Skeletal muscle tissue (tissue), 4 donors: ENCODE measurements around the gene CLDN3. TPM values are rescaled to one million over a fixed set of nuclear protein-coding genes. Genes with fewer than 3 reads are reported as not detected.

Experiments used
- H3K27ac ChIP-seq: one replicate; pipeline ENCODE4 v1.7.0; 2013; ENCODE audit warnings: mild to moderate bottlenecking, low read depth, low read length, inconsistent platforms
- H3K27me3 ChIP-seq, 3 donors: one replicate each; pipeline ENCODE4 v1.7.0; 2013; ENCODE audit warnings: low read length in 3 of 3; ENCODE audit not compliant: control insufficient read depth in 3 of 3, insufficient read depth in 3 of 3
- H3K36me3 ChIP-seq, 3 donors: one replicate each; pipeline ENCODE4 v1.7.0; 2013; ENCODE audit warnings: low read length in 3 of 3; ENCODE audit not compliant: control insufficient read depth in 3 of 3, insufficient read depth in 3 of 3
- H3K4me1 ChIP-seq, 3 donors: one replicate each; pipeline ENCODE4 v1.7.0; 2013; ENCODE audit warnings: low read length in 3 of 3, mild to moderate bottlenecking in 3 of 3; ENCODE audit not compliant: control insufficient read depth in 3 of 3, insufficient read depth in 3 of 3
- H3K4me3 ChIP-seq, 3 donors: one replicate each; pipeline ENCODE4 v1.7.0; 2013; ENCODE audit warnings: low read length in 3 of 3
- H3K9ac ChIP-seq, 3 donors: one replicate each; pipeline ENCODE4 v1.7.0; 2013; ENCODE audit warnings: low read length in 3 of 3, mild to moderate bottlenecking in 3 of 3, moderate library complexity in 2 of 3, low read depth in 1 of 3
- H3K9me3 ChIP-seq, 3 donors: one replicate each; pipeline ENCODE4 v1.7.0; 2013; ENCODE audit warnings: low read length in 3 of 3; ENCODE audit not compliant: control insufficient read depth in 3 of 3
- total RNA-seq: library from RNA; depleted of rRNA; stranded (reverse); fragments of >200 nt; gene quantifications from one replicate; pipeline ENCODE4 v1.2.3, GENCODE V29; 2014
- donor health status: Osteomylitis.

CLDN3 gene
- total RNA-seq, 1 donor from 2014 or later: 0.52 TPM

DNA sequence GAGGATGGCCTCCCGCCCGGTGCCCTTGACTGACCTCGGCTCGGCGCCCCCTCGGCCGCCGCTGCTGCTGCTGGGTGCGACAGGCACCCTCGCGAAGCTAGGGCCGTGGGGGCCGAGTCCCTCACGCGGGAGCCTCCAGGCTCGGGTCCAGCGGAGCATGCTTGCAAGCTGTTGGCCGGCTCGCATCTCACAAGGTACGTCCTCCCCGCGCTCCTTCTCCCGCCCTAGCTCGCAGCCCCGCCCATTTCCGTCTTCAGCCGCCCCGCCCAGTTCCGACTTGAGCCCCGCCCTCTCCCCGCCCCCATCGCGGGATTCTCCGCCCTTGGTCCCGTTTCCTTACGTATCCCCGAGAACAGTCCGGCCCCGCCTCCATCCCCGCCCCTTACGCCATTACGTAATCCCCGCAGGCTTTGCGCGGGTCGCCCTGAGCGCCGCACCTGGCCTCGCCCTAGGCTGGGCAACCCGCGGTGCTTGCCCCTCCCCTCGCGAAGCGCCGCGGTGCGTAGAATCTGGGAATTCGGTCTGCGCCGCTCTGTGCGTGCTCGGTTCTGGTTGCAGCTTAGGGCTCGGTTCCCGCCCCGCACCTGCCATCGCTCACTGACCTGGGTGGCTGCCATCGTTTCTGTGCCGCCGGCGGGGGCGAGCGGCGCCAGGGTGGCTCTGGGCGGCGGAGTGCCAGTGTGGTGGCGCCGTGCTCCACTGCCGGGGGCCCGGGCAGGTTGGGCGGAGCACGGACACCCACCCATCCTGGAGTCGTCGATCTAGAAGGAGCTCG lies 31.3 kb downstream of the CLDN3 start, which contains the start of gene ABHD11:
Gene ABHD11 (minus strand): TSS at position 191 of the 775 bp plus-strand sequence. CDS start 32 bp downstream, at position 159.
- H3K27ac ChIP-seq: peak within 1 kb of the TSS; percentile 84
- peaks cover 14 to 17% (median 15%) of the 10 kb centered on the region in 3 donors for H3K36me3 ChIP-seq
- H3K9me3 ChIP-seq: no peaks in the 10 kb centered on the region
- H3K27me3 ChIP-seq: no peaks in the 10 kb centered on the region
- peak within 1 kb of the TSS; percentile 82 to 96 (median 91) for H3K4me3 ChIP-seq
- H3K9ac ChIP-seq: peak within 1 kb of the TSS; percentile 88 to 98 (median 92)
- H3K4me1 ChIP-seq: peaks cover 6 to 28% (median 22%) of the 10 kb centered on the region in 3 donors

DNA sequence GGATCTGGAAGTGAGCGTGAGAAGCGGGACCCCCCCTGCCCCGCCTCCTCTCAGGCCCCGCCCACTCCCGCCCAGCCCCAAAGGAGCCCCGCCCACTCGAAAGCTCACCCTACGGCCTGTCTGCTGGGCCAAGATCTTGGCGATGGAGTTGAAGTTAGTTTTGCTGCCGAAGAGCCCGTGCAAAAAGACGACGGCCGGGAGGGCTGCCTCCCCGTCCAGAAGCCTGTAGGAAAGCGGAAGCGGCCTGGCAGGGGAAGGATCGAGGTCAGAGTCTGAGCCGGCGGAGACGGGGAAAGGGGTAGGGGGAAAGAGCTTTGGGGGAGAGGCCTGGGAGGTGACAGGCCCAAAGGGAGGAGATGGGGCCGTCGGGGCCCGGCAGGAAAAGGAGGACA lies 31.9 kb downstream of the CLDN3 start:
- Histone ChIP-seq H3K9me3 (no peaks in the 10 kb centered on the region), H3K4me1 (peaks cover 6 to 28% (median 22%) of the 10 kb centered on the region in 3 donors), H3K27ac (peak overlapping the region; percentile 58), H3K4me3 (peak overlapping the region; percentile 80 to 91 (median 87)), H3K27me3 (no peaks in the 10 kb centered on the region), H3K36me3 (peaks cover 14 to 17% (median 15%) of the 10 kb centered on the region in 3 donors), H3K9ac (peak overlapping the region; percentile 68 to 98 (median 80))

DNA sequence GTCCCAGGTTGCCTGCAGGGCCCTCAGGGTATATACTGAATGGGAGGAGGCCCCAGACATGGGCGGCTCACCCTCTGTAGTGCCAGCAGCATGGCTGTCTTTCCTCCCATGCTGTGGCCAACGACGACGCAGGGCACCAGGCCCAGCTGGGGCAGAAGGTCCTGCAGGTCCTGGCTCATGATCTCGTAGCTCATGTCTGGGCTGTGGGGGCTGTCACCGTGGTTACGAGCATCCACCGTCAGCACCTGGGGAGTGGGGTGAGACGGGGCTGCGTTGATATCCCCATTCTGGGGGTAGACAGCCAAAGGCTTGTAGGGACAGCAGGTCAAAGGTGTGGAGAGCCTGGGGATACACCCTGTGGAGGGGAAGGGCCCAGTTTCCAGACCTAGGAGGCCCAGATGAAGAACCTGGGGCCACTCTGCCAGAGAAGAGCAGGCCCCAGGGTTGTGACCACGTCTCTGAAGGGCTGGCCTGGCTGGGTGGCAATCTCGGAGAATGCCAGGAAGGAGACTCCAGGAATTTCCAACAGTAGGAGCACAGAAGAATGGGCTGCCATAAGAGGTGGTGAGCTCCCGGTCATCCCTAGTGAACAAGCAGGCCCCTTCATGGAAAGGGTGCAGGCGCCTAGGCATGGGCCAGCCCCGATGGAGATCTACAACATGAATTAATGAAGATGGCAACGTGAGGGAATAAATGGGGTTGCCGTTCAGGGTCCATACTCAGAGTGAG lies 32.4 kb downstream of the CLDN3 start:
- peaks cover 6 to 24% (median 19%) of the 10 kb centered on the region in 3 donors for H3K4me1 ChIP-seq
- peak overlapping the region; percentile 80 to 91 (median 87) for H3K4me3 ChIP-seq
- peak overlapping the region in 2 of 3 donors; percentile 23 to 80 for H3K9ac ChIP-seq
- peaks cover 0 to under 1% (median 0%) of the 10 kb centered on the region in 3 donors for H3K27me3 ChIP-seq
- no peaks in the 10 kb centered on the region for H3K9me3 ChIP-seq
- H3K27ac ChIP-seq: no peak overlapping the region
- peaks cover 14 to 17% (median 15%) of the 10 kb centered on the region in 3 donors for H3K36me3 ChIP-seq

DNA sequence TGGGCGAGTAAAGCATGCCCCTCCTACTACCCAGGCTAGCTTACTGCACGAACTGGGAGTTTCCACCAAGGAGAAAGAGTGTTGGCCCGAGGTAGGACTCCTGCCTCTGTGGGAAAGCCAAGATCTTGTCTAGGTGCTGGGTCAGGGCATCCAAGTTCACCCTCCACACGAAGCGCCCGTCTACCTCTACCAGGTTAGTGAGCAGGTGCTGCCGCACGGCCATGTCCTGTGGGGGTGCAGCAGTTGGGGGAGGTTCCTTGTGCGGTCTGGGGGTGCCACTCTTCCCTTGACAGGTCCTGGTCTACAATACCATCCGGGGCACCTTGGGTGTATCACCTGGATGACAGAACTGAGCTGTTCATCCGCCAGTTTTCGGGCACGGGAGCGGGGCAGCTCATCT lies 33.2 kb downstream of the CLDN3 start:
- no peak overlapping the region for H3K27ac ChIP-seq

DNA sequence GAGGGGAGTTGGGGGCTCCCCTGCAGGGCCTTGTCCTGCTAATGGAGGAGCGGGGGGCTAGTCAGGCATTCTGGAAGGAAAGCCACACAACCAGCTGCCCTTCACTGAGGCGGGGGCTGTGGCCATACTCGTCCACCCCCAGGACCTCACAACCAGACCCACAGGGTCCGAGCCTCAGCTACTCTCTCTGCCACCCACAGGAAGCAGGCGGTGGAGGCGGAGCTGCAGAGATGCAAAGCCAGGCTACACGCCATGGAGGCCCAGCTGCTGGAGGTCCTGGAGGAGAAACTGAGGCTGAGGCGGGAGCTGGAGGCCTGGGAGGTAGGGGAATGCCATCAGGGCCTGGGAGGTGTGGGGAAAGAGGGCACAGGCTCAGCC lies 34.6 kb downstream of the CLDN3 start:
- Histone ChIP-seq H3K9ac (no peak overlapping the region), H3K27me3 (peaks cover 0 to 2% (median 0%) of the 10 kb centered on the region in 3 donors)

More for the DNA sequence above, 33.2 kb downstream of the CLDN3 start:
- Histone ChIP-seq H3K9ac (no peak overlapping the region), H3K4me1 (peaks cover 6 to 23% (median 15%) of the 10 kb centered on the region in 3 donors), H3K27me3 (peaks cover 0 to 2% (median 0%) of the 10 kb centered on the region in 3 donors), H3K36me3 (peaks cover 14 to 17% (median 15%) of the 10 kb centered on the region in 3 donors), H3K9me3 (no peaks in the 10 kb centered on the region), H3K4me3 (no peak overlapping the region)

DNA sequence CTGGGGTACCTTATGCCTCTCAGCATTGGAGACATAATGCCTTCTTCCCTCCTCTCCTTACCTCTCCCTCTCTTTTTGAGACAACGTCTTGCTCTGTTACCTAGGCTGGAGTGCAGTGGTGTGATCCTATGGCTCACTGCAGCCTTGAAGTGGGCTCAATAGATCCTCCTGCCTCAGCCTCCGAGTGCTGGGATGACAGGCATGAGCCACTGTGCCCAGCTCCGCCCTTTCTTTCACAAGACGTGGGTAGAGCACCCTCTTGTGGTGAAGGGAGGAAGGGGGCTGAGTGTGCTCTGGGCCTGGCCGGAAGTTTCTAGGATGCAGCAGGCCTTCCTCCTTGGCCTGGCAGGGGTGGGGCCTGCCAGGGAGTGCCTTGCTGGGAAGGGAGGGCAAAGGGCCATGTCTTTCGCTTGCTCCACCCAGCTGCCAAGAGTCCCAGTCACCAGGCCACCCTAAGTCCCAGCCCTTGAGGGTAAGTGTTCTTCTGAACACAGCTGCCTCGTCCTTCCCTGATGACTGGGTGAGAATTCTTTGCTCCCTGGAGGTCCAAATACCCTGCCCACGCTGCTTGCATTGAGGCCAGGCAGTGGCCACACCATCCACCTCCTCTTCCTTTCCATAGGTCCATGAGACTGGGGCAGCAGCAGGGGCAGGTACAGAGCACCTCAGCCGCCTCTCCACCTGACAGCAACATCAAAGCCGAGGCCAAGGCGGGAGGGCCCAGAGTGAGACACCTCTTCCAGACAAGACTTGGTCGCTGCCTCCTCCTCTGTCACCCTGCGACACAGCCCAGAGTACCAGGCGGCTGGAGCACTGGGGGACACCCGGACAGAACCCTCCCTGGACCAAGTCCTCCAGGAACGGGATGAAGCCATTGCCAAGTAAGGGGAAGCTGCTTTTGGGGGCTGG lies 35.2 kb downstream of the CLDN3 start:
- Histone ChIP-seq H3K36me3 (peaks cover 14 to 17% (median 15%) of the 10 kb centered on the region in 3 donors), H3K4me1 (peaks cover 6 to 23% (median 15%) of the 10 kb centered on the region in 3 donors), H3K27ac (no peak overlapping the region), H3K4me3 (no peak overlapping the region), H3K9me3 (no peaks in the 10 kb centered on the region), H3K27me3 (peaks cover 0 to 2% (median 0%) of the 10 kb centered on the region in 3 donors), H3K9ac (no peak overlapping the region)

More for the DNA sequence above, 34.6 kb downstream of the CLDN3 start:
- peaks cover 14 to 17% (median 15%) of the 10 kb centered on the region in 3 donors for H3K36me3 ChIP-seq
- H3K4me3 ChIP-seq: no peak overlapping the region
- peaks cover 6 to 23% (median 15%) of the 10 kb centered on the region in 3 donors for H3K4me1 ChIP-seq
- H3K27ac ChIP-seq: no peak overlapping the region
- H3K9me3 ChIP-seq: no peaks in the 10 kb centered on the region

DNA sequence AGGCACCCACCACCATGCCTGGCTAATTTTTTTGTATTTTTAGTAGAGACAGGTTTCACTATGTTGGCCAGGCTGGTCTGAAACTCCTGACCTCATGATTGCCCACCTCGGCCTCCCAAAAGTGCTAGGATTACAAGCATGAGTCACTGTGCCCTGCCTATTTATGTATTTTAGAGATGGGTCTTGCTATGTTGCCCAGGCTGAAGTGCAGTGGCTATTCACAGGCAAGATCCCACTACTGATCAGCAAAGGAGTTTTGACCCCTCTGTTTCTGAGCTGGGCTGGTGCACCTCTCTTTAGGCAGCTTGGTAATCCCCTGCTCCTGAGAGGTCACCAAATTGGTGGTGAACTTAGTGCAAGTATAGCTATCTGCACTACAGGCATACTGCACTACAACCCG lies 37.7 kb downstream of the CLDN3 start:
- Histone ChIP-seq H3K36me3 (peaks cover 14 to 16% (median 15%) of the 10 kb centered on the region in 3 donors), H3K27ac (no peak overlapping the region), H3K27me3 (peaks cover 0 to 4% (median 2%) of the 10 kb centered on the region in 3 donors), H3K9ac (no peak overlapping the region), H3K4me3 (no peak overlapping the region), H3K9me3 (no peaks in the 10 kb centered on the region), H3K4me1 (peaks cover 0 to 5% (median under 1%) of the 10 kb centered on the region in 3 donors)

DNA sequence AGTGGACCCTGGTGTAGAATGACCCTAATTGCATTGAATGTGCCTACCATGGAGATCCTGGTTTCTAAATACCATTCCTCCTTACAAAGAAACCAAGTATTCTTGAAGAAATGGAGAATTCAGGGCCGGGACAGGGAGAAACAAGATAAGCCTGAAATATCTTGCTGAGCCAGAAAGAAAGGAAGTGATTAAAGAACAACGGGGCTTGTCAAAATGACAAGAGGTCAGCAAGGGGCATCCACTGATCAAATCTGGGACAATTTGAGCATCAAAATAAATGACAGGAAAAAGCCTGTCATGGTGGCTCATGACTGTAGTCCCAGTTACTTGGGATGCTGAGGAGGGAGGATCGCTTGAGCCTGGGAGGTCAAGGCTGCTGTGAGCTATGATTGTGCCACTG lies 39.6 kb downstream of the CLDN3 start:
- H3K27me3 ChIP-seq: peaks cover 0 to 8% (median 6%) of the 10 kb centered on the region in 3 donors
- no peaks in the 10 kb centered on the region for H3K9me3 ChIP-seq
- peaks cover 0 to under 1% (median 0%) of the 10 kb centered on the region in 3 donors for H3K36me3 ChIP-seq
- H3K4me1 ChIP-seq: peaks cover 0 to 3% (median 0%) of the 10 kb centered on the region in 3 donors
- no peak overlapping the region for H3K4me3 ChIP-seq
- H3K9ac ChIP-seq: no peak overlapping the region
- no peak overlapping the region for H3K27ac ChIP-seq

DNA sequence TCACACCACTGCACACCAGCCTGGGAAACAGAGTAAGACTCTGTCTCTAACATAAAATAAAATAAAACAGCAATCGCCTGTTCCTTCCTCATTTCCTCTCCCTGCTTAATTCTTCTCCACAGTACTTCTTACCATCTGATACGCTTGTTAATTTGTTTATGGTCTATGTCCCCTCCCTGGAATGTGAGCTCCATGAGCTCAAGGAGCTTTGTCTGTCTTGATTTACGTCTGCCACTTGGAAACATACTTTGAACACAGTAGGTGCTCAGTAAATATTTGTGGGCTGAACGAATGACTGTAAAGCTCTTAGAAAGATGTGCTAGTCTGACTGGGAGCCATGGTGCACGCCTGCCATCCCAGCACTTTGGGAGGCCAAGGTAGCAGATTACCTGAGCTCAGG lies 41.5 kb downstream of the CLDN3 start:
- Histone ChIP-seq H3K36me3 (no peaks in the 10 kb centered on the region), H3K27me3 (peaks cover 0 to 8% (median 6%) of the 10 kb centered on the region in 3 donors), H3K27ac (no peak overlapping the region), H3K4me1 (peaks cover 0 to 3% (median 0%) of the 10 kb centered on the region in 3 donors), H3K9ac (no peak overlapping the region), H3K4me3 (no peak overlapping the region), H3K9me3 (no peaks in the 10 kb centered on the region)
